ENCODE results near the gene TMPRSS9.

Gene TMPRSS9

GRCh38 chr19:2329501-2329916, 30.6 kb upstream of the TMPRSS9 start:
- DNase-seq (ENCODE audit: low read depth in 2 of 2), result no peak

GRCh38 chr19:2330255-2330631, 29.8 kb upstream of the TMPRSS9 start:
- DNase-seq (ENCODE audit: low read depth in 2 of 2), result no peak

- no peak for DNase-seq (ENCODE audit: low read depth in 2 of 2)
These were observed 29.3 kb upstream of the TMPRSS9 start for GRCh38 chr19:2330632-2331284.

- DNase-seq (ENCODE audit: low read depth in 2 of 2), result no peak
These were observed 28.3 kb upstream of the TMPRSS9 start for GRCh38 chr19:2331601-2332246.

- no peak for DNase-seq (ENCODE audit: low read depth in 2 of 2)
These were observed 27.6 kb upstream of the TMPRSS9 start for GRCh38 chr19:2332341-2333026.

- no peak for DNase-seq (ENCODE audit: low read depth in 2 of 2)
These were observed 26.8 kb upstream of the TMPRSS9 start for GRCh38 chr19:2333027-2333806.

GRCh38 chr19:2333807-2334211, 26.3 kb upstream of the TMPRSS9 start:
- DNase-seq (ENCODE audit: low read depth in 2 of 2), result no peak

GRCh38 chr19:2334426-2334825, 25.6 kb upstream of the TMPRSS9 start:
- no peak for DNase-seq (ENCODE audit: low read depth in 2 of 2)

- no peak for DNase-seq (ENCODE audit: low read depth in 2 of 2)
These were observed 24.8 kb upstream of the TMPRSS9 start for GRCh38 chr19:2334986-2335846.

GRCh38 chr19:2335848-2336247, 24.2 kb upstream of the TMPRSS9 start:
- DNase-seq (ENCODE audit: low read depth in 2 of 2), result no peak

GRCh38 chr19:2336528-2337328, 23.3 kb upstream of the TMPRSS9 start:
- no peak for DNase-seq (ENCODE audit: low read depth in 2 of 2)

GRCh38 chr19:2337329-2337707, 22.7 kb upstream of the TMPRSS9 start:
- DNase-seq (ENCODE audit: low read depth in 2 of 2), result no peak

- no peak for DNase-seq (ENCODE audit: low read depth in 2 of 2)
These were observed 21.9 kb upstream of the TMPRSS9 start for GRCh38 chr19:2338055-2338615.

GRCh38 chr19:2338751-2339643, 21.1 kb upstream of the TMPRSS9 start:
- DNase-seq (ENCODE audit: low read depth in 2 of 2), result no peak

- DNase-seq (ENCODE audit: low read depth in 2 of 2), result no peak
These were observed 20.3 kb upstream of the TMPRSS9 start for GRCh38 chr19:2339644-2340310.

- DNase-seq (ENCODE audit: low read depth in 2 of 2), result no peak
These were observed 19.4 kb upstream of the TMPRSS9 start for GRCh38 chr19:2340496-2341243.

- no peak for DNase-seq (ENCODE audit: low read depth in 2 of 2)
These were observed 18.8 kb upstream of the TMPRSS9 start for GRCh38 chr19:2341244-2341751.

GRCh38 chr19:2341982-2342381, 18.1 kb upstream of the TMPRSS9 start:
- no peak for DNase-seq (ENCODE audit: low read depth in 2 of 2)

Measured in stimulated activated CD8-positive, alpha-beta memory T cell treated with anti-CD3 and anti-CD28 coated beads, Interleukin-2, amount 100 ng/mL, for 48 hours (primary cell).